Measurements from ENCODE around the gene ANK2. TPM values are rescaled to one million over a fixed set of nuclear protein-coding genes. Genes with fewer than 3 reads are reported as not detected.

The ANK2 gene
- total and polyA plus RNA-seq, 2 experiments from 2014 or later, result 10.9 to 25.9 TPM

- WGBS, 2 experiments (ENCODE audit: low coverage in 1 of 2, low lambda C conversion rate in 2 of 2, missing lambda C conversion rate in 2 of 2), result 15 to 33% methylated on average over 2 of the region's 2 CpGs
- H2AFZ ChIP-seq, result peak overlapping the region; percentile 31; the same call in 1 of the 2 replicates
- no peak for DNase-seq
Measured at GRCh38 chr4:113404841-113405240, 355.4 kb downstream of the ANK2 start.

GRCh38 chr4:113405874-113406722 is 356.6 kb downstream of the ANK2 start:
- peaks cover 8% of the 10 kb centered on the region for H3F3A ChIP-seq (ENCODE audit: insufficient read depth)
- H3K4me3 ChIP-seq, result no peak overlapping the region
- no peak overlapping the region for H3K9ac ChIP-seq
- no peaks in the 10 kb centered on the region for H4K20me1 ChIP-seq (ENCODE audit: insufficient read depth)
- H3K27me3 ChIP-seq (replicated peaks; ENCODE audit: insufficient read depth), result no peaks in the 10 kb centered on the region
- no peaks in the 10 kb centered on the region for H3K36me3 ChIP-seq (ENCODE audit: low read depth)
- no peak overlapping the region for H3K4me2 ChIP-seq (ENCODE audit: unreplicated experiment)
- no peaks in the 10 kb centered on the region for H3K79me2 ChIP-seq (ENCODE audit: insufficient read depth)
- no peak overlapping the region for H3K27ac ChIP-seq
- no peak overlapping the region for H2AFZ ChIP-seq
- in situ Hi-C loops (cut with MboI), result loop anchor here (10.0 kb wide), 1 partner anchor 979 kb away; no protein-coding TSS in a partner anchor
- TF ChIP-seq EZH2 (IDR thresholded peaks at IDR 0.05; ENCODE audit: insufficient read depth, poor library complexity, severe bottlenecking) (no peak), EZH2phosphoT487 (IDR thresholded peaks at IDR 0.05; ENCODE audit: insufficient read depth, low read depth) (no peak)
- no peak for DNase-seq
- H3K9me2 ChIP-seq (ENCODE audit: insufficient read depth), result no peaks in the 10 kb centered on the region
- 93 to 95% methylated on average over 7 of the region's 7 CpGs for WGBS, 2 experiments (ENCODE audit: low coverage in 1 of 2, low lambda C conversion rate in 2 of 2, missing lambda C conversion rate in 2 of 2)
- H3K9me3 ChIP-seq (ENCODE audit: low read depth), result no peaks in the 10 kb centered on the region
- peaks cover 9% of the 10 kb centered on the region for H3K4me1 ChIP-seq (ENCODE audit: insufficient read depth)

More at GRCh38 chr4:113404841-113405240, 355.4 kb downstream of the ANK2 start:
- H3K4me3 ChIP-seq, result no peak overlapping the region
- in situ Hi-C loops (cut with MboI), result loop anchor here (10.0 kb wide), 1 partner anchor 980 kb away; no protein-coding TSS in a partner anchor
- H3F3A ChIP-seq (ENCODE audit: insufficient read depth), result no peaks in the 10 kb centered on the region
- H3K9ac ChIP-seq, result no peak overlapping the region
- no peak for TF ChIP-seq EZH2phosphoT487 (IDR thresholded peaks at IDR 0.05; ENCODE audit: insufficient read depth, low read depth)
- no peak for TF ChIP-seq EZH2 (IDR thresholded peaks at IDR 0.05; ENCODE audit: insufficient read depth, poor library complexity, severe bottlenecking)
- H3K27me3 ChIP-seq (replicated peaks; ENCODE audit: insufficient read depth), result no peaks in the 10 kb centered on the region
- no peaks in the 10 kb centered on the region for H3K9me2 ChIP-seq (ENCODE audit: insufficient read depth)
- H3K9me3 ChIP-seq (ENCODE audit: low read depth), result no peaks in the 10 kb centered on the region
- H3K36me3 ChIP-seq (ENCODE audit: low read depth), result no peaks in the 10 kb centered on the region
- H3K27ac ChIP-seq, result no peak overlapping the region
- H3K79me2 ChIP-seq (ENCODE audit: insufficient read depth), result no peaks in the 10 kb centered on the region
- no peak overlapping the region for H3K4me2 ChIP-seq (ENCODE audit: unreplicated experiment)
- no peaks in the 10 kb centered on the region for H4K20me1 ChIP-seq (ENCODE audit: insufficient read depth)
- no peaks in the 10 kb centered on the region for H3K4me1 ChIP-seq (ENCODE audit: insufficient read depth)

GRCh38 chr4:113406723-113407016 is 357.2 kb downstream of the ANK2 start:
- no peak overlapping the region for H3K4me2 ChIP-seq (ENCODE audit: unreplicated experiment)
- H3K4me3 ChIP-seq, result no peak overlapping the region
- H3K9me2 ChIP-seq (ENCODE audit: insufficient read depth), result no peaks in the 10 kb centered on the region
- H3K9me3 ChIP-seq (ENCODE audit: low read depth), result no peaks in the 10 kb centered on the region
- H4K20me1 ChIP-seq (ENCODE audit: insufficient read depth), result no peaks in the 10 kb centered on the region
- no peaks in the 10 kb centered on the region for H3K36me3 ChIP-seq (ENCODE audit: low read depth)
- peaks cover 13% of the 10 kb centered on the region for H3K4me1 ChIP-seq (ENCODE audit: insufficient read depth)
- DNase-seq, result no peak
- H3K27me3 ChIP-seq (replicated peaks; ENCODE audit: insufficient read depth), result no peaks in the 10 kb centered on the region
- TF ChIP-seq EZH2 (IDR thresholded peaks at IDR 0.05; ENCODE audit: insufficient read depth, poor library complexity, severe bottlenecking), result no peak
- TF ChIP-seq EZH2phosphoT487 (IDR thresholded peaks at IDR 0.05; ENCODE audit: insufficient read depth, low read depth), result no peak
- in situ Hi-C loops (cut with MboI), result loop anchor here (10.0 kb wide), 1 partner anchor 978 kb away; no protein-coding TSS in a partner anchor
- peaks cover 11% of the 10 kb centered on the region for H3F3A ChIP-seq (ENCODE audit: insufficient read depth)
- WGBS, 2 experiments (ENCODE audit: low coverage in 1 of 2, low lambda C conversion rate in 2 of 2, missing lambda C conversion rate in 2 of 2), result 71 to 74% methylated on average over 7 of the region's 7 CpGs
- no peaks in the 10 kb centered on the region for H3K79me2 ChIP-seq (ENCODE audit: insufficient read depth)
- H3K27ac ChIP-seq, result no peak overlapping the region
- H3K9ac ChIP-seq, result no peak overlapping the region
- no peak overlapping the region for H2AFZ ChIP-seq

- H3K4me3 ChIP-seq, result no peak overlapping the region
- H3K9ac ChIP-seq, result no peak overlapping the region
- H3K9me3 ChIP-seq (ENCODE audit: low read depth), result no peaks in the 10 kb centered on the region
- no peaks in the 10 kb centered on the region for H3K9me2 ChIP-seq (ENCODE audit: insufficient read depth)
- no peaks in the 10 kb centered on the region for H4K20me1 ChIP-seq (ENCODE audit: insufficient read depth)
- H3K36me3 ChIP-seq (ENCODE audit: low read depth), result no peaks in the 10 kb centered on the region
- H3K27me3 ChIP-seq (replicated peaks; ENCODE audit: insufficient read depth), result no peaks in the 10 kb centered on the region
- no peak for DNase-seq
- in situ Hi-C loops (cut with MboI), result loop anchor here (10.0 kb wide), 1 partner anchor 977 kb away; no protein-coding TSS in a partner anchor
- WGBS, 2 experiments (ENCODE audit: low coverage in 1 of 2, low lambda C conversion rate in 2 of 2, missing lambda C conversion rate in 2 of 2), result 90 to 94% methylated on average over 2 of the region's 2 CpGs
- H2AFZ ChIP-seq, result no peak overlapping the region
- peaks cover 13% of the 10 kb centered on the region for H3K4me1 ChIP-seq (ENCODE audit: insufficient read depth)
- no peak overlapping the region for H3K4me2 ChIP-seq (ENCODE audit: unreplicated experiment)
- no peaks in the 10 kb centered on the region for H3K79me2 ChIP-seq (ENCODE audit: insufficient read depth)
- H3K27ac ChIP-seq, result no peak overlapping the region
- H3F3A ChIP-seq (ENCODE audit: insufficient read depth), result peaks cover 16% of the 10 kb centered on the region
- TF ChIP-seq EZH2phosphoT487 (IDR thresholded peaks at IDR 0.05; ENCODE audit: insufficient read depth, low read depth) (no peak), EZH2 (IDR thresholded peaks at IDR 0.05; ENCODE audit: insufficient read depth, poor library complexity, severe bottlenecking) (no peak)
Measured at GRCh38 chr4:113407409-113407808, 358.0 kb downstream of the ANK2 start.

Data from GM23248 (cell line).